Sigmoid colon (tissue), 7 donors: ENCODE measurements around the gene MIF4GD. TPM values are rescaled to one million over a fixed set of nuclear protein-coding genes. Genes with fewer than 3 reads are reported as not detected.
A peak's percentile ranks its signal among the peaks of the same experiment; 100 is the strongest.

ENCODE experiments used
- DNase-seq: peaks from one replicate; pipeline ENCODE4 v3.0.0-alpha.2; 2019
- H3K27ac ChIP-seq, 4 donors: fragments of 200-600 bp; sonication (generic); one replicate each; pipeline ENCODE4 v1.5.1; 2016 to 2019; ENCODE audit warnings: mild to moderate bottlenecking in 1 of 4
- H3K27me3 ChIP-seq, 3 donors: fragments of 200-600 bp; sonication (generic); one replicate each; pipeline ENCODE4 v1.5.1; 2019; ENCODE audit warnings: mild to moderate bottlenecking in 1 of 3
- H3K36me3 ChIP-seq, 4 donors: fragments of 200-600 bp; sonication (generic); one replicate each; pipeline ENCODE4 v1.5.1; 2016 to 2019
- H3K4me1 ChIP-seq, 4 donors: fragments of 200-600 bp; sonication (generic); one replicate each; pipeline ENCODE4 v1.5.1; 2017 to 2019
- H3K4me3 ChIP-seq, 4 donors: fragments of 200-600 bp; sonication (generic); one replicate each; pipeline ENCODE4 v1.5.1; 2017 to 2019; ENCODE audit warnings: mild to moderate bottlenecking in 2 of 4, moderate library complexity in 1 of 4
- H3K9me3 ChIP-seq, 4 donors: fragments of 200-600 bp in 3 of 4; sonication (generic) in 3 of 4; one replicate each; pipeline versions ENCODE4 v1.5.1 to v1.6.1; 2013 to 2019
- CTCF ChIP-seq, 4 experiments: fragments of 450-650 bp in 3 of 4; fragments of 200-600 bp in 1 of 4; IDR thresholded peaks; one replicate each; pipeline ENCODE4 v1.5.1; 2016 to 2019; ENCODE audit warnings: antibody characterized with exemption in 4 of 4, mild to moderate bottlenecking in 3 of 4, moderate library complexity in 2 of 4
- EP300 ChIP-seq, 4 donors: sonication (generic); formaldehyde crosslinking; IDR thresholded peaks; one replicate each; pipeline ENCODE4 v1.6.1; 2017; ENCODE audit warnings: antibody characterized with exemption in 4 of 4
- POLR2A ChIP-seq, 2 donors: fragments of 450-650 bp; IDR thresholded peaks; one replicate each; pipeline ENCODE4 v1.6.1; 2016; ENCODE audit warnings: antibody characterized with exemption in 2 of 2, mild to moderate bottlenecking in 2 of 2, moderate library complexity in 2 of 2
- POLR2AphosphoS5 ChIP-seq, 4 donors: sonication (generic); formaldehyde crosslinking; IDR thresholded peaks; one replicate each; pipeline ENCODE4 v1.6.1; 2017; ENCODE audit warnings: antibody characterized with exemption in 4 of 4
- whole genome bisulfite sequencing, 2 donors: extraction: QIAGEN DNeasy Blood & Tissue Kit; methylation state at CpG; one replicate each; pipeline ENCODE4 v1.1.7; 2013; 5-methylcytosine and 5-hydroxymethylcytosine counted together
- intact Hi-C: fragments of 100-400 bp; cut with DNase I; formaldehyde crosslinking; loops from one replicate; pipeline ENCODE4 v1.15.1; 2023
- polyA plus RNA-seq, 3 donors: library from polyadenylated mRNA; stranded (reverse); fragments of 200-250 nt; gene quantifications; one replicate each; pipeline ENCODE4 v1.2.3, GENCODE V29; 2013
- total RNA-seq, 4 donors: library from RNA; depleted of rRNA; stranded (reverse); fragments of >200 nt; gene quantifications; one replicate each; pipeline ENCODE4 v1.1.0, GENCODE V29; 2016
- donor health status: healthy with polysubstance abuse.
- donor health status: Bipolar disorder and iron deficiency.
- donor health status: healthy.

Gene MIF4GD
- total and polyA plus RNA-seq, 7 donors: 15.0 to 40.7 (median 21.0) TPM

DNA sequence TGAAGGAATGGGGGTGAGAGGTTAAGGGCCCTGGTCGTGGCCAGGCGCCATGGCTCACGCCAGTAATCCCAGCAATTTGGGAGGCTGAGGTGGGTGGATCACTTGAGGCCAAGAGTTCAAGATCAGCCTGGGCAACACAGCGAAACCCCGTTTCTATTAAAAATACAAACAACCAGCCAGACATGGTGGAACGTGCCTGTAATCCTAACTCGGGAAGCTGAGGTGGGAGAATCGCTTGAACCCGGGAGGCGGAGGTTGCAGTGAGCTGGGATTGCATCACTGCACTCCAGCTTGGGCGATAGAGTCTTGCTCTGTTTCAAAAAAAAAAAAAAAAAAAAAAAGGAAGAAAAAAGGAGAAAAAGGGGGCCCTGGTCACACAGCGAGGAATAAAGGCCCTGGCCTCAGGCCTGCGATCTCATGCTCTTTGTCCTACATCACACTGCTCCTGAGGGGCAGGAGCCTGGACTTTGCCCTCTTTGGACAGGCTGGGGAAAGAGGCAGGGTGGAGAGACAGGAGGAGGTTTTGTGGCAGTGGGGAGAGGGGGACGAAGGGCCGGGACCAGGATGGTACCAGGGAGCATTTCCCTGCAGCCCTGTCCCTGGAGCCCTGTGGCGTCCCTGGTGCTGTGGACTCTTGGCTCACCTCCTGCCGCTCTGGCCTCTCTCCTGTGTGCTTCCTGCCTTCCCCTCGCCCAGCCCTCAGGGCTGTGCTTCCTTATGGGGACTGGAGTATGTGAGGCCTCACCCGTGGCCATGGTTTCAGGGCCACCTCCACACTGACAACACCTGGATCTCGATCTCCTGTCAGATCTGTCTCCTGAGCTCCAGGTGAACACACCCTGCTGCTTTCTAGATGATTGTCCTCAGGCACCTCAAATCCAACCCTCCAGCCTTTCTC, 38.0 kb upstream of the MIF4GD start:
- Histone ChIP-seq H3K4me3 (no peak overlapping the region), H3K27me3 (no peaks in the 10 kb centered on the region), H3K9me3 (no peaks in the 10 kb centered on the region), H3K4me1 (no peaks in the 10 kb centered on the region), H3K27ac (peak overlapping the region; percentile 39 to 49 (median 45)), H3K36me3 (no peaks in the 10 kb centered on the region)
- intact Hi-C loops: no loop called here
- WGBS, 2 donors: 32 to 65% methylated on average over 20 of the region's 20 CpGs
- DNase-seq: no peak
- TF ChIP-seq POLR2AphosphoS5 (IDR thresholded peaks at IDR 0.05) (no peak), CTCF (IDR thresholded peaks at IDR 0.05) (no peak), EP300 (IDR thresholded peaks at IDR 0.05) (no peak)

- no peak for DNase-seq
- H3K27me3 ChIP-seq: no peaks in the 10 kb centered on the region
- H3K4me1 ChIP-seq: no peaks in the 10 kb centered on the region
- intact Hi-C loops: no loop called here
- no peaks in the 10 kb centered on the region for H3K36me3 ChIP-seq
- no peak overlapping the region for H3K27ac ChIP-seq
- WGBS, 2 donors: 79 to 85% methylated on average over 13 of the region's 13 CpGs
- TF ChIP-seq EP300 (IDR thresholded peaks at IDR 0.05) (no peak), POLR2AphosphoS5 (IDR thresholded peaks at IDR 0.05) (no peak), CTCF (IDR thresholded peaks at IDR 0.05) (no peak)
- no peak overlapping the region for H3K4me3 ChIP-seq
- no peaks in the 10 kb centered on the region for H3K9me3 ChIP-seq
Measured at GRCh38 chr17:75307957-75308731, 37.1 kb upstream of the MIF4GD start.

DNA sequence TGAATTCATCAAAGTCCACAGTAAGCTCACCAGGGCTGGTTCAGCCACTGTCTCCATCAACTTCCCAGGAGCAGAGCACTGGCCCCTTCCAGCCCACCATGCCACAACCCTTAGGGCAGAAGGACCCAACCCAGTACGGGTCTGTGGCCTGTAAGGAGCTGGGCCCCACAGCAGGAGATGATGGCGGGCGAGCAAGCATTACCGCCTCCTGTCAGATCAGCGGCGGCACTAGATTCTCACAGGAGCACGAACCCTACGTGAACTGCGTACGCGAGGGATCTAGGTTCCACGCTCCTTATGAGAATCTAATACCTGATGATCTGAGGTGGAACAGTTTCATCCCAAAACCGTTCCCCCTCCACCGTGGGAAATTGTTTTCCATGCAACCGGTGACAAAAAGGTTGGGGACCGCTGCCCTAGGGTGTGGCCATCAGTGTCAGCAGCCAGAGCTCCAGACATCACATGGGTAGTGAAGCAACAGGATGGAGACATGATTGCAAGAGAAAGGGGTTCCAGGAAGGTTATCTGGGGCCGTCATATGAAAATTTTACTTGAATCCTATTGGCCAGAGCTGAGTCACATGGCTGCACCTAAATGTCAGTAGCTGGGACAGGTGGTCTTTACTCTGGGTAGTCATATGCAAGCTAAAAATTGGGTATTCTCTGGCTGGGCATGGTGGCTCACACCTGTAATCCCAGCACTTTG, 30.6 kb upstream of the MIF4GD start:
- no peaks in the 10 kb centered on the region for H3K4me1 ChIP-seq
- 89 to 91% methylated on average over 17 of the region's 17 CpGs for WGBS, 2 donors
- DNase-seq: no peak
- H3K27ac ChIP-seq: no peak overlapping the region
- intact Hi-C loops: no loop called here
- no peaks in the 10 kb centered on the region for H3K27me3 ChIP-seq
- H3K9me3 ChIP-seq: no peaks in the 10 kb centered on the region
- TF ChIP-seq CTCF (IDR thresholded peaks at IDR 0.05): no peak
- no peak for TF ChIP-seq POLR2A (IDR thresholded peaks at IDR 0.05)
- no peak for TF ChIP-seq POLR2AphosphoS5 (IDR thresholded peaks at IDR 0.05)
- no peaks in the 10 kb centered on the region for H3K36me3 ChIP-seq
- H3K4me3 ChIP-seq: no peak overlapping the region

DNA sequence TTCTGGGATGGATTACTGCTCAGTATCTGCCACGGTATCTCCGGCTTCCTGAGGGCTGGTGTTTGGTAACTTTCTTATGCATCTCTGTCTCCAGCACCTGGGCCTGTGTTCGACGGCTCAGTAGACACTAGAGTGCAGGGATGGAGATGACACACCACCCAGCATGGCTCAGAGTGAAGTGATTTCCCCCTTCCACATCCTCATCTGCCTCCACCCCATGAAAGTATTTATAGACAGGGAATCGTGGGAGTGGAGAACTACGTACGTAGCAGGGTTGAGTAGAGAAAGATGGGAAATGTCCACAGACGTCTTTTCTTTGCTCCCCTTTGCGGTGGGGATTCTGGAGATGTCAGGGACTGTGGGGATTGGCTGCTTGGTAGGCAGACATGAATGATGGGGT, 30.0 kb upstream of the MIF4GD start:
- Histone ChIP-seq H3K4me1 (no peaks in the 10 kb centered on the region), H3K36me3 (no peaks in the 10 kb centered on the region), H3K27ac (no peak overlapping the region), H3K9me3 (no peaks in the 10 kb centered on the region), H3K4me3 (no peak overlapping the region), H3K27me3 (no peaks in the 10 kb centered on the region)
- DNase-seq: no peak
- TF ChIP-seq POLR2A (IDR thresholded peaks at IDR 0.05): no peak
- intact Hi-C loops: no loop called here
- WGBS, 2 donors: 81 to 83% methylated on average over 9 of the region's 9 CpGs

DNA sequence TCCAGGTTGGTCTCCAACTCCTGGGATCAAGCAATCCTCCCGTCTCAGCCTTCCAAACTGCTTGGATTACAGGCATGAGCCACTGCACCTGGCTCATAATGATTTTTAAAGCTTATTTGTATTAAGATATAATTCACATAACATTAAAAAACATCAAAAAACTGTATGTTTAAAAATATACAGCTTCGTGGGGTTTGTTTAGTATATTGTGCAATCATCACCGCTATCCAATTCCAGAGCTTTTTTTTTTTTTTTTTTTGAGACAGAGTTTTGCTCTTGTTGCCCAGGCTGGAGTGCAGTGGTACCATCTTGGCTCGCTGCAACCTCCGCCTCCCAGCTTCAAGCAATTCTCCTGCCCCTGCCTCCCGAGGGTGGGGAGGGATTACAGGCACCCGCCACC, 29.2 kb upstream of the MIF4GD start:
- intact Hi-C loops: no loop called here

More for the DNA sequence above, 29.2 kb upstream of the MIF4GD start:
- no peak for TF ChIP-seq EP300 (IDR thresholded peaks at IDR 0.05)
- TF ChIP-seq POLR2AphosphoS5 (IDR thresholded peaks at IDR 0.05): no peak
- TF ChIP-seq CTCF (IDR thresholded peaks at IDR 0.05): no peak
- no peak for TF ChIP-seq POLR2A (IDR thresholded peaks at IDR 0.05)
- Histone ChIP-seq H3K27me3 (no peaks in the 10 kb centered on the region), H3K27ac (no peak overlapping the region), H3K9me3 (no peaks in the 10 kb centered on the region), H3K36me3 (no peaks in the 10 kb centered on the region), H3K4me3 (no peak overlapping the region), H3K4me1 (no peaks in the 10 kb centered on the region)
- 79 to 80% methylated on average over 7 of the region's 7 CpGs for WGBS, 2 donors
- DNase-seq: no peak
